ENCODE data around the gene VSIR.

- no peak for TF ChIP-seq POLR2A (IDR thresholded peaks at IDR 0.05)
- no peak for TF ChIP-seq CTCF (IDR thresholded peaks at IDR 0.05)
Measured at GRCh38 chr10:71749396-71749795, 23.9 kb downstream of the VSIR start.
